Frontal cortex (tissue), 4 donors: ENCODE measurements around the gene ARHGEF7. TPM values are rescaled to one million over a fixed set of nuclear protein-coding genes. Genes with fewer than 3 reads are reported as not detected.

Experiments
- DNase-seq, 2 donors: peaks; one replicate each; pipeline ENCODE4 v3.0.0; 2012; ENCODE audit warnings: low spot score in 2 of 2
- FAIRE-seq: peaks from 2 replicates; lab custom pipeline; 2012; peaks lifted over from hg19 to GRCh38; lab: Jason Lieb, UNC
- total RNA-seq: library from RNA; depleted of rRNA; stranded (reverse); fragments of >200 nt; gene quantifications from one replicate; pipeline ENCODE4 v1.2.3, GENCODE V29; 2014
- donor health status: control.
- donor health status: control.
- donor health status: control.

Gene ARHGEF7
- total RNA-seq, 1 donor from 2014 or later: 137 TPM

DNA sequence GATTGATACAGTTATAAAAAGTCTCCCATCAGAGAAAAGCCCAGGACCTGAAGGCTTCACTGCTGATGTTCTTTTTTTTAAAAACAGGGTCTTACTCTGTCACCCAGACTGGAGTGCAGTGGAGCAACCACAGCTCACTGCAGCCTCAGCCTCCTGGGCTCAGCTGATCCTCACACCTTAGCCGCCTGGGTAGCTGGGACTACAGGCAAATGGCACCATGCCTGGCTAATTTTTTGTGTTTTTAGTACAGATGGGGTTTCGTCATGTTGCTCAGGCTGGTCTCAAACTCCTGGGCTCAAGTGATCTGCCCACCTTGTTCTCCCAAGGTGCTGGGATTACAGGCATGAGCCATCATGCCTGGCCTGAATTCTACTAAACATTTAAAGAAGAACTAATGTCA is 238.4 kb downstream of the ARHGEF7 start:
- no peak for DNase-seq
- FAIRE-seq: no peak

DNA sequence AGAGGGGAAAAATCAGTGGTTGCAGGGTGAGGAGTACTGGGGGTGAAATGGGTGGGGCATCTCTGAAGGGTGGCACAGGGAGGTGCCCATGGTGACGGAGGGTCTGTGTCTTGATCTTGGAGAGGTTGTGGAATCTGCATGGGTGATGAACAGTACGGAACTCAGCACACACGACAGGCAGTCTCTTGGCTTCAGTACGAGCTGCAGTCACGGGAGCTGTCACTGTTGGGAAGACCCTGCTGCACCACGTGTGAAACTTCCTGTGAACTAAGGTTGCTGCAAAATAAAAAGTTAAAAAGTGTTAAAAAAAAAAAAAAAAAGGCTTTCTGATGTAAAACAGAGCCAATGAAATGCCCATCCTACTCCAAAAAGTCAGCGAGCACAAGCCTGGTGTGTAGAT is 239.7 kb downstream of the ARHGEF7 start:
- FAIRE-seq (no peak), DNase-seq (no peak)

Other genes with a start within 250 kb of the ARHGEF7 start
- gene ANKRD10, start 200.2 kb upstream of the ARHGEF7 start, total RNA-seq: 118 TPM
- gene TEX29, start 205.3 kb downstream of the ARHGEF7 start, total RNA-seq: not detected